BJ (cell line): Measurements from ENCODE around the gene TMED1. TPM values are rescaled to one million over a fixed set of nuclear protein-coding genes. Genes with fewer than 3 reads are reported as not detected.

Source experiments
- CTCF ChIA-PET: fragments of 350-600 bp; formaldehyde crosslinking; extraction: SDS; loops from one replicate; lab custom pipeline; 2021; ENCODE audit warnings: antibody characterized with exemption, inconsistent platforms; lab: Yijun Ruan, JAX
- POLR2A ChIA-PET: fragments of 300-600 bp; sonication (Branson Sonifier 250); formaldehyde crosslinking; extraction: SDS; loops from one replicate; lab custom pipeline; 2021; ENCODE audit warnings: antibody characterized with exemption; lab: Charles Lee
- DNase-seq: peaks from one replicate; pipeline ENCODE4 v3.0.0-alpha.2; 2011; ENCODE audit warnings: low read depth
- H3K27me3 ChIP-seq: 2 replicates; pipeline ENCODE4 v1.6.0; 2011; ENCODE audit warnings: low read length; ENCODE audit not compliant: control insufficient read depth, insufficient read depth
- H3K36me3 ChIP-seq: 2 replicates; pipeline ENCODE4 v1.5.1; 2011; ENCODE audit warnings: low read length; ENCODE audit not compliant: control insufficient read depth, insufficient read depth
- H3K4me3 ChIP-seq: 2 replicates; pipeline ENCODE4 v1.5.1; 2011; ENCODE audit warnings: low read depth, mild to moderate bottlenecking, control low read depth, low read length
- polyA plus RNA-seq: library from polyadenylated mRNA; depleted of rRNA; stranded (reverse); fragments of >200 nt; gene quantifications from 2 replicates; pipeline ENCODE4 v1.2.3, GENCODE V29; 2011
- TF ChIP-seq, protein P1 (sequence below): IDR thresholded peaks from 2 replicates; pipeline ENCODE4 v1.5.1; 2011; ENCODE audit warnings: low read depth, mild to moderate bottlenecking, control low read depth, inconsistent platforms, low read length, moderate library complexity; ENCODE audit not compliant: insufficient read depth

TMED1 gene
- polyA plus RNA-seq, 1 experiment: 85.3 TPM

DNA sequence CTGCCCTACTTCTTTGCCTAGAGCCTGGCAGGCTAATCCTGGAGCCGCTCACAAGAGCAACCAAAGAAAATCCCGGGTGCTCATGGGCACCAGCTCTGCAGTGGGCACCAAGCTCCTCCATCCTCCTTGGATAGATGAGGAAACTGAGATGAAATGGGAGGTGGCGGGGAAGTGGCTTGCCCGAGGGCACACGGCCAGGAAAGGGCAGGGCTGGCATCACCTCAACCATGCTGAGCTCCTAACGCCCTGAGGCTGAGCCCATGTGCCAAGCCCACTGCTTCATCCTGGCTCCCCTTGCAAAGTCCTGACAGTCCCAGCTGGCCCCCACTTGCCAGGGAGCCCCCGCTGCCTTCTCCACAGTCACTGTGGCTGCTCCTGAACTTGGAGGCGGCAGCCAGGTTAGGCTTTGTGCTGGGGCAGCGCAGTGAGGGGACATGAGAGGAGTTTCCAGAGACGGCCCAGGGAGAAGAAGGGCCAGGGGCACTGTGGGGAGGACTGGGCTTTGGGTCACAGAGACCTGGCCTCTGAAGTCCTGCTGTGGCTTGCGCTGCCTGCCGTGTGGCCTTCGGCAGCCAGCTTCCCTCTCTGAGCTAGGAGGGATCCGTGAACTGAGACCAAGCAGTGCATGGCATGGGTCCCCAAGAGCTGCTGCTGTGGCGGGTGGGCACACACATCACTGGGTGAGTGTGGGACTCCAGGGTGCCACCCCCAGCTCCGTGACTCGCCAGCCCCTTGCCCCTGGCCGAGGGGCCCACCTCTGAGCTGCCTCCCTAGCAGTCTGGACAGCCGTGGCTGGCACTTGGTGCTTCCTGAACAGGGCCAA is 17.5 kb downstream of the TMED1 start:
- TF ChIP-seq, protein P1, sequence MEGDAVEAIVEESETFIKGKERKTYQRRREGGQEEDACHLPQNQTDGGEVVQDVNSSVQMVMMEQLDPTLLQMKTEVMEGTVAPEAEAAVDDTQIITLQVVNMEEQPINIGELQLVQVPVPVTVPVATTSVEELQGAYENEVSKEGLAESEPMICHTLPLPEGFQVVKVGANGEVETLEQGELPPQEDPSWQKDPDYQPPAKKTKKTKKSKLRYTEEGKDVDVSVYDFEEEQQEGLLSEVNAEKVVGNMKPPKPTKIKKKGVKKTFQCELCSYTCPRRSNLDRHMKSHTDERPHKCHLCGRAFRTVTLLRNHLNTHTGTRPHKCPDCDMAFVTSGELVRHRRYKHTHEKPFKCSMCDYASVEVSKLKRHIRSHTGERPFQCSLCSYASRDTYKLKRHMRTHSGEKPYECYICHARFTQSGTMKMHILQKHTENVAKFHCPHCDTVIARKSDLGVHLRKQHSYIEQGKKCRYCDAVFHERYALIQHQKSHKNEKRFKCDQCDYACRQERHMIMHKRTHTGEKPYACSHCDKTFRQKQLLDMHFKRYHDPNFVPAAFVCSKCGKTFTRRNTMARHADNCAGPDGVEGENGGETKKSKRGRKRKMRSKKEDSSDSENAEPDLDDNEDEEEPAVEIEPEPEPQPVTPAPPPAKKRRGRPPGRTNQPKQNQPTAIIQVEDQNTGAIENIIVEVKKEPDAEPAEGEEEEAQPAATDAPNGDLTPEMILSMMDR: no peak
- DNase-seq: no peak
- no peaks in the 10 kb centered on the region for H3K27me3 ChIP-seq
- ChIA-PET CTCF (interaction anchor here (0.6 to 1.9 kb wide), 5 partner anchors 21 to 364 kb away, joined by 3 to 7 read pairs (median 3); partner anchors contain the start of gene DNM2), POLR2A (interaction anchor here (0.7 kb wide), 1 partner anchor 10 kb away, joined by 4 read pairs; no protein-coding TSS in a partner anchor)
- no peak overlapping the region for H3K4me3 ChIP-seq
- peaks cover 32% of the 10 kb centered on the region for H3K36me3 ChIP-seq

DNA sequence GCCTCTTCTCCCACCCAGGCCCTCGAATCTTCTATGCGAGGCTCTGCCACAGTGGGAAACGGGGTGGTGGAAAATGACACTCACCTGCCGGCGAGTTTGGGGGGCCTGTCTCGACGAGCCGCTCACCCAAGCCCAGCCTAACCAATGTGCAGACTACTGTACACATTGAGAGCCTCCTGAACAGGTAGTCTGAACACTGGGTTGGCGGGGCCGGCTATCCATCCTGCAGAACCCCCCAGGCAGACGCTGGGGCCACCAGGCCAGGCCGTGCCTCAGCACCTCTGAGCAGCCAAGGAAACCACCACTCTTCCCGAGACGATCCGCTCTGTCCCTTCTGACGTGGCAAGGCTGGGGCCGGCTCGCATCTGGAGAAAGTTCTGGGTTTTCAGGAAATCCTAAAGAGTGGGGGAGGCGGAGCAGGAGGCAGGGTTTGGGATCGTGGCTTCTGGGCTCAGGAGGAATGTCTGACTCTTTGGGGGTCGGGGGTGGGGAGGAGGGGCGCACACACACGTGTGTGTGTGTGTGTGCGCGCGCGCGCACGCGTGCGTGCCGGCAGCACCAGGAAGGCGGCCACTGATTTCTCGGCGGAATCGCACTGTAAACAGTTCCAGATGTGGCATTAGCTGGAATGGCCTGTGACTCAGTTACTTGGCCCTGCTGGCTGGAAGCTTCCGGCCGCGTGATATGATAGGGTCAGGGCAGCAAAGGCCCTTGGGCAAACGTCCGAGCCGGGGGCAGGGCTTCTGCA is 18.5 kb downstream of the TMED1 start:
- TF ChIP-seq, protein P1: no peak
- Histone ChIP-seq H3K4me3 (peak overlapping the region; percentile 72), H3K27me3 (no peaks in the 10 kb centered on the region), H3K36me3 (peaks cover 33% of the 10 kb centered on the region)
- ChIA-PET POLR2A (interaction anchor here (0.5 to 0.7 kb wide), 2 partner anchors 11 to 18 kb away, joined by 3 to 4 read pairs; partner anchors contain the start of gene TMED1), CTCF (interaction anchor here (1.0 to 1.9 kb wide), 3 partner anchors 22 to 100 kb away, joined by 3 to 7 read pairs (median 4); partner anchors contain the start of gene DNM2)
- DNase-seq: peak; percentile 94

DNA sequence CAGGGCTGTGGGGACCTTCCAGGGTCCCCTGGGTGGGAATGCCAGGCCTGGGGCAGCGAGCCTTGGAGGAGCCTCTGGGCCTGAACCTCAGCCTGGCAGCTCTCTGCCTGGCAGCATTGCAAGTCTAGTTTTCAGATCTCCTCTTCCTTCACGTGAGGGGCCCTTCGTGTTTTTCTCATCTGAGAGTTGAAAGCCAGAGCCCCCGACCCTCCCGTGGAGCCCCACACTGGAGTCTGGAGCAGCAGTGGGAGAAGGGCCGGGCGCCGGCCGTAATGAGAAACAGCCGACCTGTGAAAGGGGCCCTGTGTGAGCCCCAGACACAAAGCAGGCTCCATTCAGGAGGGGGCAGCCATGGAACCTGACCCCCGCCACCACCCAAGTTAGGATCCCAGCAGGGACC is 19.3 kb downstream of the TMED1 start:
- POLR2A ChIA-PET: no interaction called here
- Histone ChIP-seq H3K27me3 (no peaks in the 10 kb centered on the region), H3K4me3 (peak overlapping the region; percentile 72), H3K36me3 (peaks cover 34% of the 10 kb centered on the region)
- CTCF ChIA-PET: no interaction called here
- TF ChIP-seq, protein P1: no peak
- no peak for DNase-seq

DNA sequence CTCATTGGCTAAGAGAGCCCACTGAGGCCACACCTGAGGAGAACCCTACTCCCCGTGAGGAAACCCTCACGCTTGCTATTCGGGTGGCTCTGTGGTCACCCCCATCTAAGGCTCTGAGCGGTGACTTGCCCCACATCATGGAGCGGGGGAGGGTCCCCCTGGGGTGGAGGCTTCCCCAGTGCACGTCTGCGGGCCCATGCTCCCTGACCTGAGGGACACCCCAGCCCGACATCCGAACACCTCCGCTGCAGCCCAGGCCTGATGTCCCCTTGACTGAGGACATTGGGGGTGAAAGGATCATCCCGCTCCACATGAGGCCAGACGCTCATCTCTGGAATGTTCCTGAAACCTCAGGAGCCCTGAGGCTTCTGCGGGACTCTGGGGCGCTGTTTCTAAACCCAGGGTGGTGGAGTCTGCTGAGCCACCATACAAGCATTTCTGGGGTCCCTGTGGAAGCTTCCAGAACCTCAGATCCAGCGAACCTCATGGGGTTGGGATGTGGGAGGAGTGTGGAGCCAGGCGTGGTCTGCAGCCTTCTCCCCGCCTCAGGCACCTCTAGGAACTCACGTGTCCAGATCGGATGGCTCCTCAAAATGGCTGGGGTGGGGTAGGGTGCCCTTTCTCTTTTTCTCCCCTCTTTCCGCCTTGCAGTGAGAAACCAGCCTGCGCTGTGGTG is 19.9 kb downstream of the TMED1 start:
- CTCF ChIA-PET: no interaction called here
- POLR2A ChIA-PET: no interaction called here
- peaks cover 39% of the 10 kb centered on the region for H3K36me3 ChIP-seq
- H3K27me3 ChIP-seq: no peaks in the 10 kb centered on the region
- peak overlapping the region; percentile 72 for H3K4me3 ChIP-seq
- TF ChIP-seq, protein P1: no peak
- DNase-seq: no peak
